ENCODE data around the gene RBM25.

DNA sequence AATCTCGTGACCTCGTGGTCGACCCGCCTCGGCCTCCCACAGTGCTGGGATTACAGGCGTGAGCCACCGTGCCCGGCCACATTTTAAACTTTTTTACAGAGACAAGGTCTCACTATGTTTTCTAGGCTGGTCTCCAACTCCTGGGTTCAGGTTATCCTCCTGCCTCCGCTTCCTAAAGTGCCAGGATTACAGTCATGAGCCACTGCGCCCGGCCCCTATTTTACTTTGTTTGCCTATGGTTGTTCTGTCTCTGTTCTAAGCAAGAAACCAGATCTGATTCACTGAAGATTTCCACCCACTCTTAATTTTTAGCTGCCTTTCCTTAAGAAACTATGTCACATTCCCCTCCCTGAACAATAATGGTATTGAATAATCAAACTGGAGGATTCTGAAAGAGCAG is 39.1 kb downstream of the RBM25 start:
- TF ChIP-seq, protein P1, sequence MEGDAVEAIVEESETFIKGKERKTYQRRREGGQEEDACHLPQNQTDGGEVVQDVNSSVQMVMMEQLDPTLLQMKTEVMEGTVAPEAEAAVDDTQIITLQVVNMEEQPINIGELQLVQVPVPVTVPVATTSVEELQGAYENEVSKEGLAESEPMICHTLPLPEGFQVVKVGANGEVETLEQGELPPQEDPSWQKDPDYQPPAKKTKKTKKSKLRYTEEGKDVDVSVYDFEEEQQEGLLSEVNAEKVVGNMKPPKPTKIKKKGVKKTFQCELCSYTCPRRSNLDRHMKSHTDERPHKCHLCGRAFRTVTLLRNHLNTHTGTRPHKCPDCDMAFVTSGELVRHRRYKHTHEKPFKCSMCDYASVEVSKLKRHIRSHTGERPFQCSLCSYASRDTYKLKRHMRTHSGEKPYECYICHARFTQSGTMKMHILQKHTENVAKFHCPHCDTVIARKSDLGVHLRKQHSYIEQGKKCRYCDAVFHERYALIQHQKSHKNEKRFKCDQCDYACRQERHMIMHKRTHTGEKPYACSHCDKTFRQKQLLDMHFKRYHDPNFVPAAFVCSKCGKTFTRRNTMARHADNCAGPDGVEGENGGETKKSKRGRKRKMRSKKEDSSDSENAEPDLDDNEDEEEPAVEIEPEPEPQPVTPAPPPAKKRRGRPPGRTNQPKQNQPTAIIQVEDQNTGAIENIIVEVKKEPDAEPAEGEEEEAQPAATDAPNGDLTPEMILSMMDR (IDR thresholded peaks at IDR 0.05): no peak
- TF ChIP-seq POLR2A (IDR thresholded peaks at IDR 0.05): no peak
